Mammary epithelial cell (primary cell): ENCODE measurements around the gene CNTN5.

Source experiments
- EZH2 ChIP-seq: IDR thresholded peaks from 2 replicates; pipeline ENCODE4 v1.6.1; 2012; ENCODE audit warnings: low read length, inconsistent platforms, borderline replicate concordance
- TF ChIP-seq, protein P1 (sequence below), 2 donors: IDR thresholded peaks in 1 of 2; conservative IDR thresholded peaks in 1 of 2; 2 replicates each; pipeline ENCODE4 v1.5.1; 2011 to 2012; ENCODE audit warnings: inconsistent platforms in 2 of 2, low read length in 2 of 2, mild to moderate bottlenecking in 2 of 2, control low read depth in 1 of 2, low read depth in 1 of 2; ENCODE audit not compliant: insufficient read depth in 1 of 2; ENCODE audit errors: extremely low read depth in 1 of 2

DNA sequence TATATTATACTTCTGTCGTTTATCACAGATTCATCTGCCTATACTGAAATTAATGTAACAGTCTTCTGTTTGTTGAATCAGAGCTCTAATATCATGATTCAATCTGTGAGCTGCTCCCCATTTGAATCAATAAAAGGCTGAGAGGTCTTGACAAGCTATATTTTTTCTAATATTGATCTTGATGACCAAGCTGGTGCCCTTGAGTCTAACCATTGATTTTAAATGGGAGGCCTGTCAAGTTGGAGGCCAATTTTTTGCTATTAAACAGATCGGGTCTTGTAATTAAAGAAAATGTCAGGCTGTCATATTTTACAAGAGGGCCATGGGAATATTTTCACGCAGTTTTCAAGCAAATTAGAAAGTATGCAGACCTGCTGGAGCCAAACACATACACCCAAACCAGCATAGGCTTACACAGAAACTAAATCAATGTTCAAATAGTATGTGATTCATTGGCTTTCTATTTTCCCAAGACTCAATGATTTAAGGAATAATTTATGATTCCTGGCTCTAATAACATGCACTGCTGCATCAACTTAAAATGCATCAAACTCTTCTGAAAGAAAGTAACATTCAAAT is 286.9 kb downstream of the CNTN5 start:
- TF ChIP-seq, protein P1, sequence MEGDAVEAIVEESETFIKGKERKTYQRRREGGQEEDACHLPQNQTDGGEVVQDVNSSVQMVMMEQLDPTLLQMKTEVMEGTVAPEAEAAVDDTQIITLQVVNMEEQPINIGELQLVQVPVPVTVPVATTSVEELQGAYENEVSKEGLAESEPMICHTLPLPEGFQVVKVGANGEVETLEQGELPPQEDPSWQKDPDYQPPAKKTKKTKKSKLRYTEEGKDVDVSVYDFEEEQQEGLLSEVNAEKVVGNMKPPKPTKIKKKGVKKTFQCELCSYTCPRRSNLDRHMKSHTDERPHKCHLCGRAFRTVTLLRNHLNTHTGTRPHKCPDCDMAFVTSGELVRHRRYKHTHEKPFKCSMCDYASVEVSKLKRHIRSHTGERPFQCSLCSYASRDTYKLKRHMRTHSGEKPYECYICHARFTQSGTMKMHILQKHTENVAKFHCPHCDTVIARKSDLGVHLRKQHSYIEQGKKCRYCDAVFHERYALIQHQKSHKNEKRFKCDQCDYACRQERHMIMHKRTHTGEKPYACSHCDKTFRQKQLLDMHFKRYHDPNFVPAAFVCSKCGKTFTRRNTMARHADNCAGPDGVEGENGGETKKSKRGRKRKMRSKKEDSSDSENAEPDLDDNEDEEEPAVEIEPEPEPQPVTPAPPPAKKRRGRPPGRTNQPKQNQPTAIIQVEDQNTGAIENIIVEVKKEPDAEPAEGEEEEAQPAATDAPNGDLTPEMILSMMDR (conservative IDR thresholded peaks at IDR 0.05 in 1 of 2, IDR thresholded peaks at IDR 0.05 in 1 of 2; ENCODE audit: extremely low read depth in 1 of 2, insufficient read depth in 1 of 2, low read depth in 1 of 2, low read length in 2 of 2) = no peak
- TF ChIP-seq EZH2 = no peak
